ENCODE data around the gene AJM1.
A peak's percentile ranks its signal among the peaks of the same experiment; 100 is the strongest.

AJM1 gene

GRCh38 chr9:136847088-136847825 lies 5.0 kb downstream of the AJM1 start:
- TF ChIP-seq CTCF (conservative IDR thresholded peaks at IDR 0.05) (no peak), ZFX (IDR thresholded peaks at IDR 0.05) (no peak)
- peak overlapping the region; percentile 96 for H3K27ac ChIP-seq

- TF ChIP-seq ZFX (IDR thresholded peaks at IDR 0.05) (peak; percentile 66), CTCF (conservative IDR thresholded peaks at IDR 0.05) (no peak)
Measured at GRCh38 chr9:136847826-136848392, 5.6 kb downstream of the AJM1 start.

DNA sequence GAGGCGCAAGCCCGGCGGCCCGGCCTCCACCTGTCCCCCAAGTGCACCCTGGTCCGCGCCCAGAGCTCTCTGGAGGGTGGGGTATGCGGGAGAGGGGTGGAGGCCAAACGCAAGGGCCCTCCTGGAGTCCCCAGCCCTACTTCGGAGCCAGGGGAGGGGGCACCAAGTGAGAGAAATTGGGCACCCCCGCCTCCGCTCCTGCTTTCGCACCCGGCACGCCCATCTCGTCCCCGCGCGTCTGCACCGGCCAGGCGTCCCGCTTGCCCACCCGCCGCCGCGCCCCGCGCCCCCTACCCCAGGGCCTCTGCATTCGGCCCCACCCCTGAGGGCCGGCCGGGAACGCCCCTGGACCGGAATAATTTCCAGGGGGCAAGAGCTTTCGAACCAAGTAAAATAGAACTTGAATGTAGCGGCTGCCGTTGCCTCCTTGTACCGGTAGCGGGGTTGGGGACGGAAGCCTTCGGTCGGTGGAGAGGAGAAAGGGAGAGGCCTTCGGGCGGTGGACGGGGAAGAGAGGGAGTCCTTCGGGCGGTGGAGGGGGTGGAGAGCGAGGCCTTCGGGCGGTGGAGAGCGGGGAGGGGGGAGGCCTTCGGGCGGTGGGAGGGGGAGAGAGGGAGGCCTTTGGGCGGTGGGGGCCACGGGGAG lies 6.2 kb downstream of the AJM1 start:
- TF ChIP-seq CTCF (conservative IDR thresholded peaks at IDR 0.05) (no peak), ZFX (IDR thresholded peaks at IDR 0.05) (0 out of 2 replicates have a peak, but pooled peaks have one; percentile 24)
- peak overlapping the region; percentile 96 for H3K27ac ChIP-seq

More at GRCh38 chr9:136847826-136848392, 5.6 kb downstream of the AJM1 start:
- H3K27ac ChIP-seq, result peak overlapping the region; percentile 96

- H3K27ac ChIP-seq, result peak within 1 kb of the TSS; percentile 96
- TF ChIP-seq CTCF (conservative IDR thresholded peaks at IDR 0.05), result no peak
- TF ChIP-seq ZFX (IDR thresholded peaks at IDR 0.05), result no peak
Measured at GRCh38 chr9:136849038-136849959, 7.0 kb downstream of the AJM1 start, which contains the start of gene PHPT1. PHPT1 (plus strand) TSS chr9:136849409; CDS start chr9:136849431, 22 bp downstream.

- H3K27ac ChIP-seq, result peak overlapping the region; percentile 96
- TF ChIP-seq ZFX (IDR thresholded peaks at IDR 0.05) (no peak), CTCF (conservative IDR thresholded peaks at IDR 0.05) (no peak)
Measured at GRCh38 chr9:136849960-136850865, 7.9 kb downstream of the AJM1 start.
